SW480 (cell line): Measurements from ENCODE around the gene TOM1L2.

Source experiments
- DNase-seq: peaks from one replicate; pipeline ENCODE4 v3.0.0-alpha.2; 2016; ENCODE audit warnings: low spot score

The TOM1L2 gene

GRCh38 chr17:17807440-17807839, 164.8 kb downstream of the TOM1L2 start:
- DNase-seq = no peak

DNA sequence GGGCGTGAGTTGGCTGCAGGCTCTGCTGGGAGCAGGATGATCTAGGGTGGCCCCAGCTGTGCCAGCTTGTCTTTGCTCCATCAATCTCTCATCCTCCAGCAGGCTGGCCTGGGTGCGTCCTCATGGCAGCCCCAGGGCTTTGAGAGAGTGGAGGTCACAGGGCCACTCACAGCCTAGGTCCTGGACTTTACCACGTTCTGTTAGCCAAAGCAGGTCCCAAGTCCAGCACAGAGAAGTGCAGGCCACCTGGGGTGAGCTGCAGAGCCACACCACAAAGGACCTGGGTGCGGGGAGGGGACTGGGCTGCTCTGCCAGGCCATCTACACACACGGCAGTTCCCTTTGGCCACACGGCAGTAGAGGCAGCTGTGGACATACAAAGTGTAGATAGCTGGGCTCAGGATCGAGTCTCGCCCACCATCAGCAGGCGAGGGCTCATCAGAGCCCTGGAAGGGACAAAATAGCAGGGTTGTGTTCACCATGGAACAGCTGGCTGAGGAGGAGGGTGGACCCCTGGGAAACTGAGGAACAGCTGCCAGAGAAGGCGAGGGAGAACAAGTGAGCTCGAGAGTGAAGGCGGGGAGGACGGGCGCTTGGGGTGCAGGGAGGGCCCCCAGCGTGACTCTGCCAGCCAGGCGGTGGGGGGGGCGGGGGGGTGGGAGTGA, 165.5 kb downstream of the TOM1L2 start:
- DNase-seq = no peak

DNA sequence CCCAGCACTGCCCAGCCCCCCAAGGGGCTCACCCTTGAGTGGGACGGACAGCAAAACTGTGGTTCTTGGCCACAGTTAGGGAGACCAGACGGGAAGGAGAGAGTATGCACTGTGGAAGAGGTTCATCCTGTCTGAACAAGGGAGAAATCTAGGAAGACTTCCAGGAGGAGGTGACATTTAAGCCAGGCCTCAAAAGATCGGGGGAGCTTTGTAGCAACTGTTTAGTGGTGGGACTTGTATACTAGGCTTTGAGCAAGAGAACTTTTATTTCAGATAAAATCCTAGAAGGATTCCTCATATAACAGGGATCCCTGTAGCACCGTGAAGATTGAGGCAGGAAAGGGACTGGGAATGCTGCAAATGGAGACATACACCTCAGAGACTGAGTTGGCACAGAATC, 166.2 kb downstream of the TOM1L2 start:
- DNase-seq = no peak

DNA sequence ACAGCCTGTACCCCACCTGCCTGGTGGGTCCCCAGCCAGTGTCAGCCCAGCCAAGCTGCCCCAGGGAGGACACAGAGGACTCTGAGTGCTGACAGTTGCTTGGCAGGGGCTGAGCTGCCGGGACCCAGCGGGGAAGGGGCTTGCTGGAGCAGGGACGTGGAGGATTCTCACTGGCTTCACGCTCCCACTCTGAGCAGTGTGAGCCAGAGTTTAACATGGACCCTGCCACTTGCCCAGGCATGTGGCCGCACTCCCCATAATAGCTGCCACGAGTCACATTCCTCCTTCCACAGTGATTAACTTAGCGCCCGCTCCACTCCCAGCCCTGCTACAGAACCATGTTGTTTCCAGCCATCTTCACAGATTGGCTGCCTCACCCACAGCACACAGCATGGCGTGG, 166.6 kb downstream of the TOM1L2 start:
- no peak for DNase-seq

DNA sequence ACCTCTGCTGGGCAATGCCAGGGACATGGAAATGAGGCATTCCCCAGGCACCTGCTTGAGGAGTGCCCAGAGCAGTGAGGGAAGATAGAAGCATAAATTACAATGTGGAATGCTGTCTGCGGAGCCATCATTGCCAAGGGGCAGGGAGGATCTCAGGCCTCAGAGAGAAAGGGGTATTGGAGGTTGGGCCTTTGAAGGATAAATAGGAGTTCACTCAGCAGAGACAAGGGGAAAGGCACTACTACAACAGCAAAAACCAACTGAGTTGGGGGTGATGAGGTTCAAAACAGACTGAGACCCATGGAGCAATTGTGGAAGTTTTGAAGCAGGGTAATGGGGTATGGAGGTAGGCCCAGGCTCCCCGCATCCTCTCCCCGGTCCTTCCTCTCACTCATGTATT, 168.2 kb downstream of the TOM1L2 start:
- DNase-seq = no peak

- DNase-seq = no peak
Observed at GRCh38 chr17:17801800-17802481, 170.3 kb downstream of the TOM1L2 start.

DNA sequence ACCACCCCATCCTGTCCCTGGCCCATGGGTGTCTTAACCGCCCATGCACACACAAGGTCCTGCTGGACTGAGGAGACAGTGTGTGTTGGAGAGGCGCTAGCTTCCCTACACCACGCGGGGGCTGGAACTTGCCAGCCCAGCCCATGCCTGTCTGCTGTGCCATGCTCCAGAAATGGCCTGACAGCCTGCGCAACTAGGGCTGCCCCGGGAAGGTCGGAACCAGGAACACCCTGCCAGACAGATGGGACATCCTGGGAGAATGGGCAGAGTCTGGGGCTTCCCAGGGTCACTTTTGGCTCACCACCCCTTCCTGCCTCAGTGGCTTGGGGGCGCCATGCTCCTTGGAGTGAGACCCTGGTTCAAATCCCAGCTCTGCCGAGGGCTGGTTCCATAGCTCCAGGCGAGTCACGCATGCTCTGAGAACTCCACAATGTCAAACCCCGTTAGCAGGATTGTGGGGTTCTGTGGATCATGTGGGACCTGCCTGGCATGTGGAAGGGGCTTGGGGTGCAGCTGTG, 171.6 kb downstream of the TOM1L2 start:
- DNase-seq = no peak

DNA sequence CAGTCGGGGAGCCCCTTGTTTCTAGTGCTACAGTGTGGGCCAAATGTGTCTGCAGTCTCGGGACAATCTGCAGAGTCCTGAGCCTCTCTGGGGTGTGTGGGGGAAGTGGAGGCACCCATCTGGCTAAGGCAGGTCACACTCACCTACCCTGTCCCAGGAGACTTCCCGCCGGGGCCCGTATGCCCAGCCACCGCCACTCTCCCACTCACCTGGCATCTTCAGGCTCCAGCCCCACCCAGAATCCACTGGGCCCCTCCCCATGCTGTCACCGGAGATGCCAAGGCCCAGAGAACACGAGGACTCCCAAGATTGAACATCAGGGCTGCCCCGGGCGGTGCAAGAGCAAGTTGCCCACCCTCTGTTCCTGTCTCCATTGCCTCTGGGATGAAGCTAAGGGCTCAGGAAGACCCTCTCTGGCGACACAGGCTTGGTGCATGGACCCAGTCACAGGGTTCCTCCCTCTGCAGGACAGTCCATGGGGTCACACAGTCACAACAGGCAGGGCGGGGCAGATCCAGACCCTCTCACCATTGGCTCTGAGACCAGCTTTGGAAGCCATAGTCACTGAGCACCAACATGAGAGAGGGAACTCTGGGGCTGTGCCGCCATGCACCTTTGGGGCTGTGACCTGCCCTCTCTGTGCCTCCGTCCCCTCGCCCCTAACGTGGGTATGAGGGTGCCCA, 173.5 kb downstream of the TOM1L2 start:
- no peak for DNase-seq

DNA sequence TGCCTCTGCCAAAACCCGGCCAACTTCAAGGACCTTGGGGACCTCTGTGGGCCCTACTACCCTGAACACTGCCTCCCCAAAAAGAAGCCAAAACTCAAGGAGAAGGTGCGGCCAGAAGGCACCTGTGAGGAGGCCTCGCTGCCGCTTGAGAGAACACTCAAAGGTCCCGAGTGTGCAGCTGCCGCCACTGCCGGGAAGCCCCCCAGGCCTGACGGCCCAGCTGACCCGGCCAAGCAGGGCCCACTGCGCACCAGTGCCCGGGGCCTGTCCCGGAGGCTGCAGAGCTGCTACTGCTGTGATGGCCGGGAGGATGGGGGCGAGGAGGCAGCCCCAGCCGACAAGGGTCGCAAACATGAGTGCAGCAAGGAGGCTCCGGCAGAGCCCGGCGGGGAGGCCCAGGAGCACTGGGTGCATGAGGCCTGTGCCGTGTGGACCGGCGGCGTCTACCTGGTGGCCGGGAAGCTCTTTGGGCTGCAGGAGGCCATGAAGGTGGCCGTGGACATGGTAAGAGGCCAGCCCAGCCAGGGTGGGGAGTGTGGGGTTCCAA, 174.1 kb downstream of the TOM1L2 start:
- no peak for DNase-seq

DNA sequence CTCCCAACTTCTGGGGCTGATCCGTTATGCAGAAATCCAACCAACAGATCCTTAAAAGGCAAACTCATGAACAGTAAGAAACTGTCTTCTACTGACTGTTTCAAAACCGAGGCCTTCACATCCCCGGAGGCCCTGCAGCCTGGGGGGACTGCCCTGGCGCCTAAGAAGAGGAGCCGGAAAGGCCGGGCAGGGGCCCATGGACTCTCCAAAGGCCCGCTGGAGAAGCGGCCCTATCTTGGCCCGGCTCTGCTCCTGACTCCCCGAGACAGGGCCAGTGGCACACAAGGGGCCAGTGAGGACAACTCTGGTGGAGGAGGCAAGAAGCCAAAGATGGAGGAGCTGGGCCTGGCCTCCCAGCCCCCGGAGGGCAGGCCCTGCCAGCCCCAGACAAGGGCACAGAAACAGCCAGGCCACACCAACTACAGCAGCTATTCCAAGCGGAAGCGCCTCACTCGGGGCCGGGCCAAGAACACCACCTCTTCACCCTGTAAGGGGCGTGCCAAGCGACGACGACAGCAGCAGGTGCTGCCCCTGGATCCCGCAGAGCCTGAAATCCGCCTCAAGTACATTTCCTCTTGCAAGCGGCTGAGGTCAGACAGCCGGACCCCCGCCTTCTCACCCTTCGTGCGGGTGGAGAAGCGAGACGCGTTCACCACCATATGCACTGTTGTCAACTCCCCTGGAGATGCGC, 174.9 kb downstream of the TOM1L2 start:
- DNase-seq = no peak

- no peak for DNase-seq
Observed at GRCh38 chr17:17796787-17797061, 175.5 kb downstream of the TOM1L2 start.

DNA sequence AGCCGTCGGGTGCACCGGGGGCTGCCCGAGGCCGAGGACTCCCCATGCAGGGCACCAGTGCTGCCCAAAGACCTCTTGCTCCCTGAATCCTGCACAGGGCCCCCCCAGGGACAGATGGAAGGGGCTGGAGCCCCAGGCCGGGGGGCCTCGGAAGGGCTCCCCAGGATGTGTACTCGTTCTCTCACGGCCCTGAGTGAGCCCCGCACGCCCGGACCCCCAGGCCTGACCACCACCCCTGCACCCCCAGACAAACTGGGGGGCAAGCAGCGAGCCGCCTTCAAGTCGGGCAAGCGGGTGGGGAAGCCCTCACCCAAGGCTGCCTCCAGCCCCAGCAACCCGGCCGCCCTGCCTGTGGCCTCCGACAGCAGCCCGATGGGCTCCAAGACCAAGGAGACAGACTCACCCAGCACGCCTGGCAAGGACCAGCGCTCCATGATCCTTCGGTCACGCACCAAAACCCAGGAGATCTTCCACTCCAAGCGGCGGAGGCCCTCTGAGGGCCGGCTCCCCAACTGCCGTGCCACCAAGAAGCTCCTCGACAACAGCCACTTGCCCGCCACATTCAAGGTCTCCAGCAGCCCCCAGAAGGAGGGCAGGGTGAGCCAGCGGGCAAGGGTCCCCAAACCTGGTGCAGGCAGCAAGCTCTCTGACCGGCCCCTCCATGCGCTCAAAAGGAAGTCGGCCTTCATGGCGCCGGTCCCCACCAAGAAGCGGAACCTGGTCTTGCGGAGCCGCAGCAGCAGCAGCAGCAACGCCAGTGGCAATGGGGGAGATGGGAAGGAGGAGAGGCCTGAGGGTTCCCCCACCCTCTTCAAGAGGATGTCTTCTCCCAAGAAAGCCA, 176.0 kb downstream of the TOM1L2 start:
- no peak for DNase-seq

- no peak for DNase-seq
Observed at GRCh38 chr17:17795296-17795695, 176.9 kb downstream of the TOM1L2 start.

DNA sequence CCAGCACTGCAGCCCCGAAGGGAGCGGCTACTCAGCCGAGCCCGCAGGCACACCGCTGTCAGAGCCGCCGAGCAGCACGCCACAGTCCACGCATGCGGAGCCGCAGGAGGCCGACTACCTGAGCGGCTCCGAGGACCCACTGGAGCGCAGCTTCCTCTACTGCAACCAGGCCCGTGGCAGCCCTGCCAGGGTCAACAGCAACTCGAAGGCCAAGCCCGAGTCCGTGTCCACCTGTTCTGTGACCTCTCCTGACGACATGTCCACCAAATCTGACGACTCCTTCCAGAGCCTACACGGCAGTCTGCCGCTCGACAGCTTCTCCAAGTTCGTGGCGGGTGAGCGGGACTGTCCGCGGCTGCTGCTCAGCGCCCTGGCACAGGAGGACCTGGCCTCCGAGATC, 177.8 kb downstream of the TOM1L2 start:
- DNase-seq = no peak
